ENCODE data around the gene FADS1. TPM values are rescaled to one million over a fixed set of nuclear protein-coding genes. Genes with fewer than 3 reads are reported as not detected.

Gene FADS1
- total RNA-seq, 2 experiments from 2014 or later = not detected

DNA sequence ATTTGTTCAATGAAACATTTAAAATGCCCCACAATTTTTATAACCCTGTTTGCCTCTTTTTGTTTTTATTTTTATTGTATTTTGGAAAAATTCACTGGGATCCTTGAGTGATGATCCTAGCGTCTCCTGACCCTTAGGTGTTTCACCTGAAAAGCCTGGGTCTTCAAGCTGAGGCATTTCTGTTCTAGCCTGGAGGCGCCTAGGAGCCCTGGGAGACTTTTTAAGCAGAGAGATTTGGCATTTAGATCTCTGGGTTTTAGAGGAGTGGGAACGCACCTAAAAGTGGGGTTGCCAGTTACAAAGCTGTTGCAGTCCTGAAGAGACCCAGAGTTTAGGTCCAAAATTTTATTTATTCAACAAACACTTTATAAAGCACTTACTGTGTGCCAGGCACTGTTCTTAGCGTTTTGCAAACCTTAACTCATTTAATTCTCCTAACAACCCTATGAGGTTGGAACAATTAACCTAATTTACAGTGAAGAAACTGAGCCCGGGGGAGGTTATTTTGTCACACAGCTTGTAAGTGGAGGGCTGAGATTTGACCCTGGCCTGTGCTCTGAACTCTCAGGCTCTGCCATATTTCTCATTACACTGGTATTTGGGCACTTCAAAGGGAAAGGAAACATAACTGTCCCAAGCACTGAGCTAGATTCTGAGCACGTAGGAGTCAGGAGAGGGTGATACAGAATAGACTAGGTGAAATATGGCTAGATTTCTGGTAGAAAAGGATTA, 834 bp upstream of the FADS1 start:
- TF ChIP-seq, protein P1, sequence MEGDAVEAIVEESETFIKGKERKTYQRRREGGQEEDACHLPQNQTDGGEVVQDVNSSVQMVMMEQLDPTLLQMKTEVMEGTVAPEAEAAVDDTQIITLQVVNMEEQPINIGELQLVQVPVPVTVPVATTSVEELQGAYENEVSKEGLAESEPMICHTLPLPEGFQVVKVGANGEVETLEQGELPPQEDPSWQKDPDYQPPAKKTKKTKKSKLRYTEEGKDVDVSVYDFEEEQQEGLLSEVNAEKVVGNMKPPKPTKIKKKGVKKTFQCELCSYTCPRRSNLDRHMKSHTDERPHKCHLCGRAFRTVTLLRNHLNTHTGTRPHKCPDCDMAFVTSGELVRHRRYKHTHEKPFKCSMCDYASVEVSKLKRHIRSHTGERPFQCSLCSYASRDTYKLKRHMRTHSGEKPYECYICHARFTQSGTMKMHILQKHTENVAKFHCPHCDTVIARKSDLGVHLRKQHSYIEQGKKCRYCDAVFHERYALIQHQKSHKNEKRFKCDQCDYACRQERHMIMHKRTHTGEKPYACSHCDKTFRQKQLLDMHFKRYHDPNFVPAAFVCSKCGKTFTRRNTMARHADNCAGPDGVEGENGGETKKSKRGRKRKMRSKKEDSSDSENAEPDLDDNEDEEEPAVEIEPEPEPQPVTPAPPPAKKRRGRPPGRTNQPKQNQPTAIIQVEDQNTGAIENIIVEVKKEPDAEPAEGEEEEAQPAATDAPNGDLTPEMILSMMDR (conservative IDR thresholded peaks at IDR 0.05; ENCODE audit: low read length) = no peak
- TF ChIP-seq EZH2phosphoT487 (IDR thresholded peaks at IDR 0.05; ENCODE audit: borderline replicate concordance, low read depth, low read length) = peak; percentile 53; the same call in 1 of the 2 replicates
- Histone ChIP-seq H3K27ac (ENCODE audit: low read depth, low read length, poor library complexity, severe bottlenecking) (no peak overlapping the region), H4K20me1 (ENCODE audit: insufficient read depth, low read length) (no peaks in the 10 kb centered on the region), H3K36me3 (ENCODE audit: insufficient read depth, low read length) (no peaks in the 10 kb centered on the region), H3K9me3 (ENCODE audit: low read length) (no peaks in the 10 kb centered on the region), H3K4me3 (ENCODE audit: low read depth, low read length, poor library complexity, severe bottlenecking) (no peak overlapping the region), H3K4me1 (ENCODE audit: insufficient read depth, low read length, poor library complexity, severe bottlenecking) (no peaks in the 10 kb centered on the region), H3K4me2 (ENCODE audit: low read length) (no peak overlapping the region), H3K79me2 (ENCODE audit: insufficient read depth, low read depth, low read length) (no peaks in the 10 kb centered on the region), H3K9me2 (ENCODE audit: insufficient read depth, low read length) (no peaks in the 10 kb centered on the region), H2AFZ (ENCODE audit: low read length) (no peak overlapping the region)
- POLR2A ChIA-PET = no interaction called here
- CTCF ChIA-PET (ENCODE audit: unreplicated experiment) = no interaction called here
- intact Hi-C loops (cut with micrococcal nuclease; ENCODE audit: unreplicated experiment) = no loop called here
- no peak for DNase-seq (ENCODE audit: low spot score)
- BruUV-seq (replicated peaks) = no TSS peak

DNA sequence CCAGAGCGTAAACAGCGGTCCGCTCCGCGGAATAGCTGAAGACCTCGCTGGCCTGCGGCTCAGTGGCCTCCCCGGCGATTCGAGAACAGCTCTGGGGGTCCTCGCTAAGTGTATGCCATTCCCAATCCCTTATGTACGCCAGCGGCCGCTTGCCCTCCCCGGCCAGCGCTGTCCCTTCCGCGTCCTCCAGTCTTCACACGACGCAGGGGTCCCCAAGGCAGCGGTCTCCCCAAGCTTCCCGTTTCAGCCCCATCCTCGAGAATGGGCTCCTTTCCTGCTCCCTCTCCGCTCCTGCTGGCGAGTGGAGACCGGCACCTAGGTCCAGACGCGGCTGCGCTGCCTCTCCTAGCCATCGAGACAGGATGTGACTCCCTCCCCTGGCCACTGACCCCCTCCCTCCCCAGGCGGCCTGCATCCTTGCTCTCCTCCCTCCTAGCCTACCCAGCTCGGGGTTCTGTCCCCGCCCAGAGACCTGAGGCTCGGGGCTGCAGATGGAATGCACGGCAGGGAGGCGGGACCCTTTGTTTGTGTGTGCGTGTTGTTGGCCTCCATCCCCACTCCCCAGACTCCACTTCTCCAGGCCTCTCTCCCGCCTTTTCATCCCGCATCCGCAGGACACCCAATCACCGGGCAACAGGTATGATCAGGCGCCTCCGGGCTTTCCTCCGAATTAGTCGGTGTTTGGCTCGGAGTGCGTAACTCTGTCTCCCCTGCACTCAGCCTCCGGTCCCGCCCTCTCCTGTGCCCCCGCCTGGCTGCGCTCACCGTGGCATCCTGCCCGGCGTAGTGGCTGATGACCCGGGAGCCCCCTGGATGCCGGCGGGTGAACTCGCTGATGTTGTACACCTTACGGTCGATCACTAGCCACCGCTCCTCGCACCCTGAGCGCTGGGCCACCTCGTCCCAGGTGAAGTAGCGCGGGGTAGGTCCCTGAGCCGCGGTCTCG, 740 bp downstream of the FADS1 start:
- no peak for DNase-seq (ENCODE audit: low spot score)
- Histone ChIP-seq H3K27ac (ENCODE audit: low read depth, low read length, poor library complexity, severe bottlenecking) (no peak overlapping the region), H3K9me3 (ENCODE audit: low read length) (no peaks in the 10 kb centered on the region), H3K4me1 (ENCODE audit: insufficient read depth, low read length, poor library complexity, severe bottlenecking) (no peaks in the 10 kb centered on the region), H3K4me2 (ENCODE audit: low read length) (peak overlapping the region; percentile 54; the same call in 1 of the 2 replicates), H3K36me3 (ENCODE audit: insufficient read depth, low read length) (no peaks in the 10 kb centered on the region), H3K4me3 (ENCODE audit: low read depth, low read length, poor library complexity, severe bottlenecking) (no peak overlapping the region), H2AFZ (ENCODE audit: low read length) (no peak overlapping the region), H4K20me1 (ENCODE audit: insufficient read depth, low read length) (no peaks in the 10 kb centered on the region), H3K9me2 (ENCODE audit: insufficient read depth, low read length) (no peaks in the 10 kb centered on the region), H3K79me2 (ENCODE audit: insufficient read depth, low read depth, low read length) (no peaks in the 10 kb centered on the region)
- intact Hi-C loops (cut with micrococcal nuclease; ENCODE audit: unreplicated experiment) = no loop called here
- ChIA-PET CTCF (ENCODE audit: unreplicated experiment) (no interaction called here), POLR2A (interaction anchor here (0.6 kb wide), 1 partner anchor 274 kb away, joined by 3 read pairs; no protein-coding TSS in a partner anchor)
- BruUV-seq (replicated peaks) = no TSS peak
- TF ChIP-seq, protein P1 (conservative IDR thresholded peaks at IDR 0.05; ENCODE audit: low read length) = no peak
- no peak for TF ChIP-seq EZH2phosphoT487 (IDR thresholded peaks at IDR 0.05; ENCODE audit: borderline replicate concordance, low read depth, low read length)

Data from OCI-LY7 (cell line).